Measurements from ENCODE around the gene TUBGCP3. TPM values are rescaled to one million over a fixed set of nuclear protein-coding genes. Genes with fewer than 3 reads are reported as not detected.

The TUBGCP3 gene
- polyA plus RNA-seq, 1 donor from 2014 or later = 20.3 TPM

DNA sequence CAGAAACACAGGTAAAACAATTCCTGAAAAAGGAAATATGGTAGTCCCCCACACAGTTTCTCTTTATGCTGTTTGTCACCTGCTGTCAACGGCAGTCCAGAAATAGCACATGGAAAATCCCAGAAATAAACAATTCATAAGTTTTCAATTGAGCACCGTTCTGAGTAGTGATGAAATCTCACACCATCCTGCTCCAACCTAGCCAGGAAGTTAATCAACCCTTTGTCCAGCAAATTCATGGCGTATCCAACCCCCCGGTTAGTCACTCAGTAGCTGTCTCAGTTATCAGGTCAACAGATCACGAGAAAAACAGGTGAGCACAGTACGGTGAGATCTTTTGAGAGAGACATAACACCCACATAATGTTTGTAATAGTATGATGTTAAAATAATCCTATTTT lies 74.2 kb downstream of the TUBGCP3 start:
- Histone ChIP-seq H3K79me2 (replicated peaks; ENCODE audit: insufficient read depth, low read length) (no peaks in the 10 kb centered on the region), H3F3A (ENCODE audit: insufficient read depth, low read length, poor library complexity, severe bottlenecking) (no peaks in the 10 kb centered on the region), H4K20me1 (ENCODE audit: insufficient read depth) (no peaks in the 10 kb centered on the region), H3K4me3 (ENCODE audit: low read length) (no peak overlapping the region), H3K4me2 (ENCODE audit: low read length) (no peak overlapping the region), H3K27ac (ENCODE audit: low read length) (no peak overlapping the region), H3K36me3 (ENCODE audit: insufficient read depth, low read length) (no peaks in the 10 kb centered on the region), H3K9ac (ENCODE audit: low read length) (no peak overlapping the region), H3K9me2 (ENCODE audit: insufficient read depth, low read length) (no peaks in the 10 kb centered on the region), H2AFZ (ENCODE audit: low read depth, low read length) (no peak overlapping the region), H3K27me3 (ENCODE audit: insufficient read depth, low read depth, low read length) (no peaks in the 10 kb centered on the region), H3K9me3 (ENCODE audit: low read length) (no peaks in the 10 kb centered on the region)
- no peak for TF ChIP-seq EZH2 (IDR thresholded peaks at IDR 0.05; ENCODE audit: borderline replicate concordance, insufficient read depth, low read length, poor library complexity, severe bottlenecking)
- TF ChIP-seq, protein P1, sequence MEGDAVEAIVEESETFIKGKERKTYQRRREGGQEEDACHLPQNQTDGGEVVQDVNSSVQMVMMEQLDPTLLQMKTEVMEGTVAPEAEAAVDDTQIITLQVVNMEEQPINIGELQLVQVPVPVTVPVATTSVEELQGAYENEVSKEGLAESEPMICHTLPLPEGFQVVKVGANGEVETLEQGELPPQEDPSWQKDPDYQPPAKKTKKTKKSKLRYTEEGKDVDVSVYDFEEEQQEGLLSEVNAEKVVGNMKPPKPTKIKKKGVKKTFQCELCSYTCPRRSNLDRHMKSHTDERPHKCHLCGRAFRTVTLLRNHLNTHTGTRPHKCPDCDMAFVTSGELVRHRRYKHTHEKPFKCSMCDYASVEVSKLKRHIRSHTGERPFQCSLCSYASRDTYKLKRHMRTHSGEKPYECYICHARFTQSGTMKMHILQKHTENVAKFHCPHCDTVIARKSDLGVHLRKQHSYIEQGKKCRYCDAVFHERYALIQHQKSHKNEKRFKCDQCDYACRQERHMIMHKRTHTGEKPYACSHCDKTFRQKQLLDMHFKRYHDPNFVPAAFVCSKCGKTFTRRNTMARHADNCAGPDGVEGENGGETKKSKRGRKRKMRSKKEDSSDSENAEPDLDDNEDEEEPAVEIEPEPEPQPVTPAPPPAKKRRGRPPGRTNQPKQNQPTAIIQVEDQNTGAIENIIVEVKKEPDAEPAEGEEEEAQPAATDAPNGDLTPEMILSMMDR (IDR thresholded peaks at IDR 0.05; ENCODE audit: poor library complexity, severe bottlenecking) = no peak
- TF ChIP-seq EP300 (conservative IDR thresholded peaks at IDR 0.05; ENCODE audit: poor library complexity, severe bottlenecking) = no peak
- TF ChIP-seq POLR2AphosphoS5 (IDR thresholded peaks at IDR 0.05) = no peak
- TF ChIP-seq SMC3 (conservative IDR thresholded peaks at IDR 0.05; ENCODE audit: poor library complexity) = no peak
- TF ChIP-seq TAF1 (IDR thresholded peaks at IDR 0.05; ENCODE audit: low read depth) = no peak
- no peak for TF ChIP-seq MXI1 (conservative IDR thresholded peaks at IDR 0.05; ENCODE audit: poor library complexity, severe bottlenecking)
- no peak for TF ChIP-seq RAD21 (conservative IDR thresholded peaks at IDR 0.05)

DNA sequence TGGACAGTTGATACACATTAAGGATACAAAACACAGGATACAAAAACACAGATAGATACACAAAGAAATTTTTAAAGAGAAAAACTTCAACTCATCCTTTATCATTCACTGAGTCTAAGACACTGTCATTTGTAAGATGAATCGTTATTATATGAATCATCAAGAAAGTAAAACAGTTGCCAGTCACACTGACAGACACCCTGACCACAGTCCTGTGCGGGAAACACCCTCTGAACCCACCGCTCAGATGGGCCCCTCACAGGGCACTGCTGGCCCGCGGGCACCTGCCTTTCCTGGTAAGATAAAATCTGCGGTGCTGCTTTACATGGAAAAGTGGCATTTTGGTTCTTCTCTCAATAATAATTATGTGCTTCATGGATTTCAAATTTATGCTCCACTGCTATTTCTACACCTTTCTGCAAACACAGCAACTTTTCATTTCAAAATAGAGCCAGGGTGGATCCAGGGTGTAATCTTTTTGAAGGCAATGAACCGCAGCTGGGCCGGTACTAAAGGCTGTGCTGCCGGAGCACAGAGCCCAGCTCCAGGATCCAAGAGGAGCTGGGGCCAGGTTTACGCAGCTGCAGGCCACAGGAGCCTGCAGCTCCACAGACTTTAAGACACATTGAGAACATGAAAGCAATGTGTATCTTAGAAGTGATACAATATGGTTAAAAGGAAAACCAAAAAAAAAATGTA lies 76.8 kb downstream of the TUBGCP3 start:
- Histone ChIP-seq H3K9me3 (ENCODE audit: low read length) (no peaks in the 10 kb centered on the region), H4K20me1 (ENCODE audit: insufficient read depth) (no peaks in the 10 kb centered on the region), H2AFZ (ENCODE audit: low read depth, low read length) (no peak overlapping the region), H3K36me3 (ENCODE audit: insufficient read depth, low read length) (no peaks in the 10 kb centered on the region), H3K9me2 (ENCODE audit: insufficient read depth, low read length) (no peaks in the 10 kb centered on the region), H3F3A (ENCODE audit: insufficient read depth, low read length, poor library complexity, severe bottlenecking) (no peaks in the 10 kb centered on the region), H3K4me3 (ENCODE audit: low read length) (no peak overlapping the region), H3K27me3 (ENCODE audit: insufficient read depth, low read depth, low read length) (no peaks in the 10 kb centered on the region), H3K4me2 (ENCODE audit: low read length) (no peak overlapping the region), H3K79me2 (replicated peaks; ENCODE audit: insufficient read depth, low read length) (no peaks in the 10 kb centered on the region), H3K9ac (ENCODE audit: low read length) (no peak overlapping the region), H3K27ac (ENCODE audit: low read length) (no peak overlapping the region)
- TF ChIP-seq POLR2AphosphoS5 (IDR thresholded peaks at IDR 0.05) = no peak
- no peak for TF ChIP-seq RAD21 (conservative IDR thresholded peaks at IDR 0.05)
- TF ChIP-seq TAF1 (IDR thresholded peaks at IDR 0.05; ENCODE audit: low read depth) = no peak
- TF ChIP-seq SMC3 (conservative IDR thresholded peaks at IDR 0.05; ENCODE audit: poor library complexity) = no peak
- no peak for TF ChIP-seq MXI1 (conservative IDR thresholded peaks at IDR 0.05; ENCODE audit: poor library complexity, severe bottlenecking)
- TF ChIP-seq, protein P1 (IDR thresholded peaks at IDR 0.05; ENCODE audit: poor library complexity, severe bottlenecking) = no peak
- TF ChIP-seq, protein P2, sequence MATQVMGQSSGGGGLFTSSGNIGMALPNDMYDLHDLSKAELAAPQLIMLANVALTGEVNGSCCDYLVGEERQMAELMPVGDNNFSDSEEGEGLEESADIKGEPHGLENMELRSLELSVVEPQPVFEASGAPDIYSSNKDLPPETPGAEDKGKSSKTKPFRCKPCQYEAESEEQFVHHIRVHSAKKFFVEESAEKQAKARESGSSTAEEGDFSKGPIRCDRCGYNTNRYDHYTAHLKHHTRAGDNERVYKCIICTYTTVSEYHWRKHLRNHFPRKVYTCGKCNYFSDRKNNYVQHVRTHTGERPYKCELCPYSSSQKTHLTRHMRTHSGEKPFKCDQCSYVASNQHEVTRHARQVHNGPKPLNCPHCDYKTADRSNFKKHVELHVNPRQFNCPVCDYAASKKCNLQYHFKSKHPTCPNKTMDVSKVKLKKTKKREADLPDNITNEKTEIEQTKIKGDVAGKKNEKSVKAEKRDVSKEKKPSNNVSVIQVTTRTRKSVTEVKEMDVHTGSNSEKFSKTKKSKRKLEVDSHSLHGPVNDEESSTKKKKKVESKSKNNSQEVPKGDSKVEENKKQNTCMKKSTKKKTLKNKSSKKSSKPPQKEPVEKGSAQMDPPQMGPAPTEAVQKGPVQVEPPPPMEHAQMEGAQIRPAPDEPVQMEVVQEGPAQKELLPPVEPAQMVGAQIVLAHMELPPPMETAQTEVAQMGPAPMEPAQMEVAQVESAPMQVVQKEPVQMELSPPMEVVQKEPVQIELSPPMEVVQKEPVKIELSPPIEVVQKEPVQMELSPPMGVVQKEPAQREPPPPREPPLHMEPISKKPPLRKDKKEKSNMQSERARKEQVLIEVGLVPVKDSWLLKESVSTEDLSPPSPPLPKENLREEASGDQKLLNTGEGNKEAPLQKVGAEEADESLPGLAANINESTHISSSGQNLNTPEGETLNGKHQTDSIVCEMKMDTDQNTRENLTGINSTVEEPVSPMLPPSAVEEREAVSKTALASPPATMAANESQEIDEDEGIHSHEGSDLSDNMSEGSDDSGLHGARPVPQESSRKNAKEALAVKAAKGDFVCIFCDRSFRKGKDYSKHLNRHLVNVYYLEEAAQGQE (IDR thresholded peaks at IDR 0.05; ENCODE audit: borderline replicate concordance) = no peak
- no peak for TF ChIP-seq EP300 (conservative IDR thresholded peaks at IDR 0.05; ENCODE audit: poor library complexity, severe bottlenecking)
- no peak for TF ChIP-seq EZH2 (IDR thresholded peaks at IDR 0.05; ENCODE audit: borderline replicate concordance, insufficient read depth, low read length, poor library complexity, severe bottlenecking)
